Panc1 (cell line): ENCODE measurements around the gene ADAMTSL2. TPM values are rescaled to one million over a fixed set of nuclear protein-coding genes. Genes with fewer than 3 reads are reported as not detected.
A peak's percentile ranks its signal among the peaks of the same experiment; 100 is the strongest.

Experiments
- ATAC-seq: fragments of 200-7000 bp; cut with Tn5 transposase; 2 replicates; pipeline ENCODE4 v1.9.1; 2020; ENCODE audit warnings: mild to moderate bottlenecking, moderate library complexity
- BruUV-seq: library from RNA; stranded (reverse); fragments of 400-500 nt; replicated peaks from 2 replicates; lab custom pipeline; 2021; lab: Mats Ljungman, UMichigan
- CTCF ChIA-PET: fragments of 300-600 bp; sonication (Branson Sonifier 250); formaldehyde crosslinking; loops from one replicate; lab custom pipeline; 2022; ENCODE audit warnings: antibody characterized with exemption; lab: Charles Lee
- POLR2A ChIA-PET: fragments of 300-600 bp; sonication (Branson Sonifier 250); formaldehyde crosslinking; loops from one replicate; lab custom pipeline; 2022; ENCODE audit warnings: antibody characterized with exemption; lab: Charles Lee
- DNase-seq: peaks from one replicate; pipeline ENCODE4 v3.0.0-alpha.2; 2010; ENCODE audit warnings: low read depth, low spot score
- H3K27ac ChIP-seq: 2 replicates; pipeline ENCODE4 v1.5.1; 2011; ENCODE audit warnings: mild to moderate bottlenecking, low read length, inconsistent platforms
- H3K27me3 ChIP-seq: fragments of 200-500 bp; sonication (Bioruptor generic); 2 replicates; pipeline ENCODE4 v1.6.0; 2014; ENCODE audit warnings: low read length, inconsistent platforms; ENCODE audit not compliant: control insufficient read depth, insufficient read depth
- H3K36me3 ChIP-seq: fragments of 200-500 bp; sonication (Bioruptor generic); 2 replicates; pipeline ENCODE4 v1.5.1; 2014; ENCODE audit warnings: inconsistent platforms, mild to moderate bottlenecking, low read length, moderate library complexity; ENCODE audit not compliant: control insufficient read depth, insufficient read depth
- H3K4me1 ChIP-seq: 2 replicates; pipeline ENCODE4 v1.5.1; 2011; ENCODE audit warnings: inconsistent platforms, mild to moderate bottlenecking, low read length, moderate library complexity; ENCODE audit not compliant: control insufficient read depth, insufficient read depth
- H3K4me3 ChIP-seq, 2 experiments: 2 replicates each; pipeline ENCODE4 v1.5.1; 2011 to 2012; ENCODE audit warnings: low read depth in 2 of 2, low read length in 2 of 2, mild to moderate bottlenecking in 2 of 2, inconsistent platforms in 1 of 2, moderate library complexity in 1 of 2
- H3K9me3 ChIP-seq: fragments of 200-500 bp; sonication (Bioruptor generic); 2 replicates; pipeline ENCODE4 v1.5.1; 2014; ENCODE audit warnings: low read depth, mild to moderate bottlenecking, inconsistent platforms, low read length, moderate library complexity; ENCODE audit not compliant: control insufficient read depth, insufficient read depth
- POLR2AphosphoS5 ChIP-seq: IDR thresholded peaks from 2 replicates; pipeline ENCODE4 v1.6.1; 2012; ENCODE audit warnings: mild to moderate bottlenecking, low read depth, low read length, moderate library complexity
- SIN3A ChIP-seq: IDR thresholded peaks from 2 replicates; pipeline ENCODE4 v1.6.1; 2012; ENCODE audit warnings: low read depth, mild to moderate bottlenecking, low read length, moderate library complexity, borderline replicate concordance; ENCODE audit not compliant: insufficient read depth
- TCF7L2 ChIP-seq: IDR thresholded peaks from 2 replicates; pipeline ENCODE4 v1.6.1; 2011; ENCODE audit warnings: mild to moderate bottlenecking, low read depth, low read length, inconsistent platforms
- in situ Hi-C: cut with HindIII; loops from 2 replicates; pipeline ENCODE4 v1.10.0; 2016; ENCODE audit warnings: low sequenced_read_pairs, low pct_unique_long_range_greater_than_20kb
- intact Hi-C: fragments of 100-400 bp; cut with micrococcal nuclease; formaldehyde crosslinking; loops from one replicate; pipeline ENCODE4 v1.10.0; 2022; ENCODE audit not compliant: unreplicated experiment
- total RNA-seq: library from RNA; stranded (reverse); gene quantifications from one replicate; pipeline ENCODE4 v1.2.1, GENCODE V29; 2021; ENCODE audit not compliant: unreplicated experiment
- TF ChIP-seq, protein P1 (sequence below): fragments of 450-650 bp; IDR thresholded peaks from 2 replicates; pipeline ENCODE4 v1.5.1; 2017; ENCODE audit warnings: mild to moderate bottlenecking
- TF ChIP-seq, protein P2 (sequence below), 2 experiments: IDR thresholded peaks; 2 replicates each; pipeline ENCODE4 v1.6.1; 2011 to 2012; ENCODE audit warnings: low read depth in 2 of 2, control low read depth in 1 of 2, low read length in 1 of 2, mild to moderate bottlenecking in 1 of 2, moderate library complexity in 1 of 2; ENCODE audit not compliant: insufficient read depth in 1 of 2

Gene ADAMTSL2
- total RNA-seq, 1 experiment from 2014 or later = 0.10 TPM

DNA sequence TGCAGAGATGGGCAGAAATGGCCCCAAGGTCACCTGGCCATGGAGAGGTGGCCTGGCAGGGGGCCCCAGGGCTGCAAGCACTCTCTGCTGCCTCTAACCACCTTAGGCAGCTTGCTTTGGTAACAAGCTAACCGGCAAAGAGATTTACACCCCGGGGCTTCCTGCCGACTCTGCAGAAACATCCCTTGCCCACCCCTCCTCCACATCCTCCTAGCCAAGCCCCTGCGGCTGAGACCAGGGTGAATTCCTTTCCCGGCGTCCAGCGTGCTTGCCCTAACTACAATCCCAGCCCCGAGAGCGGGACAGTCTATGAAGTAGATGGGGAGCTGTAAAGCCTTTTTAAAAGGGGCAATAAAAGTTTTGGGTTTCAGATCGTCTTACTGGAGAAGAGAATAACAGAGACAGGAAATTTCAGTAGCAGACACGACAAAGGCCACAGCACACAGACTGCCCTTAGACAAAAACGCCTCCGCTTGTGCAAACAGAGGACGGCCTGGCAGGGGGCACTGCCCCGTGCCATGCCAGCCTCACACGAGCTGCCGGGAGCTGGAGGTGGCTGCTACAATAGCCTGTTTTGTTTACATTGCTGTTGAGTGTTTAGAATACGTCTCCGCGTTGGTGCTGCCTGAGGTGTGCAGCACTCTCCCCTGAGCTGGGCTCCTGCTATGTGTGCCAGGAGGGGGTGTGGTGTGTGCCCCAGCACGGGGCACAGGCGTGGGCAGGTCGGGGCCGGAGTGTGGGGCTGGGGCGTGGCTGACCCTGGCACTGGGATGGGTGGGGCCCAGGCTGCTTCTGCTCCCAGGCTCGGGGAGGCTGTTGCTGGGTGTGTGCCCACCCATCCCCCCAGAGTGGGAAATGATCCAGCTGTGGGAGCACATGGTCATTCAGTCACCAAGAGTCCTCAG lies 25.1 kb upstream of the ADAMTSL2 start:
- Histone ChIP-seq H3K4me3 (peak overlapping the region in 1 of 2 experiments; percentile 2; a peak in 1 of 4 replicates), H3K27me3 (no peaks in the 10 kb centered on the region), H3K9me3 (no peaks in the 10 kb centered on the region), H3K36me3 (no peaks in the 10 kb centered on the region), H3K27ac (peak overlapping the region; percentile 29), H3K4me1 (peaks cover 31% of the 10 kb centered on the region)
- no TSS peak for BruUV-seq
- POLR2A ChIA-PET = no interaction called here
- DNase-seq = no peak
- TF ChIP-seq POLR2AphosphoS5 = no peak
- TF ChIP-seq, protein P1, sequence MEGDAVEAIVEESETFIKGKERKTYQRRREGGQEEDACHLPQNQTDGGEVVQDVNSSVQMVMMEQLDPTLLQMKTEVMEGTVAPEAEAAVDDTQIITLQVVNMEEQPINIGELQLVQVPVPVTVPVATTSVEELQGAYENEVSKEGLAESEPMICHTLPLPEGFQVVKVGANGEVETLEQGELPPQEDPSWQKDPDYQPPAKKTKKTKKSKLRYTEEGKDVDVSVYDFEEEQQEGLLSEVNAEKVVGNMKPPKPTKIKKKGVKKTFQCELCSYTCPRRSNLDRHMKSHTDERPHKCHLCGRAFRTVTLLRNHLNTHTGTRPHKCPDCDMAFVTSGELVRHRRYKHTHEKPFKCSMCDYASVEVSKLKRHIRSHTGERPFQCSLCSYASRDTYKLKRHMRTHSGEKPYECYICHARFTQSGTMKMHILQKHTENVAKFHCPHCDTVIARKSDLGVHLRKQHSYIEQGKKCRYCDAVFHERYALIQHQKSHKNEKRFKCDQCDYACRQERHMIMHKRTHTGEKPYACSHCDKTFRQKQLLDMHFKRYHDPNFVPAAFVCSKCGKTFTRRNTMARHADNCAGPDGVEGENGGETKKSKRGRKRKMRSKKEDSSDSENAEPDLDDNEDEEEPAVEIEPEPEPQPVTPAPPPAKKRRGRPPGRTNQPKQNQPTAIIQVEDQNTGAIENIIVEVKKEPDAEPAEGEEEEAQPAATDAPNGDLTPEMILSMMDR = no peak
- TF ChIP-seq SIN3A = no peak
- TF ChIP-seq, protein P2, sequence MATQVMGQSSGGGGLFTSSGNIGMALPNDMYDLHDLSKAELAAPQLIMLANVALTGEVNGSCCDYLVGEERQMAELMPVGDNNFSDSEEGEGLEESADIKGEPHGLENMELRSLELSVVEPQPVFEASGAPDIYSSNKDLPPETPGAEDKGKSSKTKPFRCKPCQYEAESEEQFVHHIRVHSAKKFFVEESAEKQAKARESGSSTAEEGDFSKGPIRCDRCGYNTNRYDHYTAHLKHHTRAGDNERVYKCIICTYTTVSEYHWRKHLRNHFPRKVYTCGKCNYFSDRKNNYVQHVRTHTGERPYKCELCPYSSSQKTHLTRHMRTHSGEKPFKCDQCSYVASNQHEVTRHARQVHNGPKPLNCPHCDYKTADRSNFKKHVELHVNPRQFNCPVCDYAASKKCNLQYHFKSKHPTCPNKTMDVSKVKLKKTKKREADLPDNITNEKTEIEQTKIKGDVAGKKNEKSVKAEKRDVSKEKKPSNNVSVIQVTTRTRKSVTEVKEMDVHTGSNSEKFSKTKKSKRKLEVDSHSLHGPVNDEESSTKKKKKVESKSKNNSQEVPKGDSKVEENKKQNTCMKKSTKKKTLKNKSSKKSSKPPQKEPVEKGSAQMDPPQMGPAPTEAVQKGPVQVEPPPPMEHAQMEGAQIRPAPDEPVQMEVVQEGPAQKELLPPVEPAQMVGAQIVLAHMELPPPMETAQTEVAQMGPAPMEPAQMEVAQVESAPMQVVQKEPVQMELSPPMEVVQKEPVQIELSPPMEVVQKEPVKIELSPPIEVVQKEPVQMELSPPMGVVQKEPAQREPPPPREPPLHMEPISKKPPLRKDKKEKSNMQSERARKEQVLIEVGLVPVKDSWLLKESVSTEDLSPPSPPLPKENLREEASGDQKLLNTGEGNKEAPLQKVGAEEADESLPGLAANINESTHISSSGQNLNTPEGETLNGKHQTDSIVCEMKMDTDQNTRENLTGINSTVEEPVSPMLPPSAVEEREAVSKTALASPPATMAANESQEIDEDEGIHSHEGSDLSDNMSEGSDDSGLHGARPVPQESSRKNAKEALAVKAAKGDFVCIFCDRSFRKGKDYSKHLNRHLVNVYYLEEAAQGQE (IDR thresholded peaks at IDR 0.05; ENCODE audit: insufficient read depth in 1 of 2, low read depth in 2 of 2, low read length in 1 of 2) = no peak
- no peak for TF ChIP-seq TCF7L2
- CTCF ChIA-PET = interaction anchor here (0.7 kb wide), 1 partner anchor 24 kb away, joined by 3 read pairs; no protein-coding TSS in a partner anchor
- in situ Hi-C loops = no loop called here
- ATAC-seq = peak; percentile 66
- intact Hi-C loops = no loop called here

DNA sequence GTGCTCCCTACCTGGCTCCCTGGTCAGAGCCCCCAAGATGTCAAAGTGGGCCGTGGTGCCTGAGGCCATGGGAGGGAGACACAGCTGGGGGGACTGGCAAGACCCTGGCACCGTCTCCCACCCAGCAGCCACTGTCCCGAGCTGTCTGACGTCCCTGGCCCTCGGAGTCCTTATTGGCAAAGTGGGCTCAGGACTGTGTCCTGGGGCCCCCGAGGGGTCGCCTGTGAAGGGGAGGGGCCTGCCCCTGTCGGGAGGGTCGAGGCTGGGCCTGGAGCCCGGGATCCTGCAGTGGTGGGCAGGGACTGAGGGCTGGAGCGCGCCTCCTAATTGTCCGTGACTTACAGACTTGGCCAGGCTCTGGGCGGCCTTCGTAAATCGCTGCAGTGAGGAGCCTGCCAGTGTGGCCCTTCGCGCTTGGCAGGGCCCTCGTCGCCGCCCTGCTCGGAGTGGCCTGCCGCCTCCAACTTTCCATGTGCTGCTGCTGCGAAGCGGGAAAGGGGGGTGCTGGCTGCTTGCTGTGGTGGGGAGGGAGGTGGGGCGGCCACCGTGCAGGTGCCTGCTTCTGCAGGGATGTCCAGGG lies 23.5 kb upstream of the ADAMTSL2 start:
- ChIA-PET POLR2A (no interaction called here), CTCF (no interaction called here)
- no TSS peak for BruUV-seq
- no peaks in the 10 kb centered on the region for H3K36me3 ChIP-seq
- no peaks in the 10 kb centered on the region for H3K27me3 ChIP-seq
- no peak overlapping the region for H3K27ac ChIP-seq
- intact Hi-C loops = no loop called here
- H3K4me3 ChIP-seq = no peak overlapping the region
- peaks cover 31% of the 10 kb centered on the region for H3K4me1 ChIP-seq
- TF ChIP-seq, protein P2 (IDR thresholded peaks at IDR 0.05; ENCODE audit: insufficient read depth in 1 of 2, low read depth in 2 of 2, low read length in 1 of 2) = no peak
- TF ChIP-seq TCF7L2 (no peak), SIN3A (no peak), POLR2AphosphoS5 (no peak)
- TF ChIP-seq, protein P1 = no peak
- DNase-seq (no peak), ATAC-seq (no peak)
- no peaks in the 10 kb centered on the region for H3K9me3 ChIP-seq
- in situ Hi-C loops = no loop called here
